GM12891 (cell line): Measurements from ENCODE around the gene RRM2.

Source experiments
- POLR2AphosphoS5 ChIP-seq: IDR thresholded peaks from 2 replicates; pipeline ENCODE4 v1.6.1; 2011; ENCODE audit warnings: low read depth, low read length, control low read depth
- POU2F2 ChIP-seq: IDR thresholded peaks from 2 replicates; pipeline ENCODE4 v1.6.1; 2011; ENCODE audit warnings: low read depth, mild to moderate bottlenecking, control low read depth, low read length, moderate library complexity
- TAF1 ChIP-seq: IDR thresholded peaks from 2 replicates; pipeline ENCODE4 v1.6.1; 2011; ENCODE audit warnings: low read depth, low read length, control low read depth

DNA sequence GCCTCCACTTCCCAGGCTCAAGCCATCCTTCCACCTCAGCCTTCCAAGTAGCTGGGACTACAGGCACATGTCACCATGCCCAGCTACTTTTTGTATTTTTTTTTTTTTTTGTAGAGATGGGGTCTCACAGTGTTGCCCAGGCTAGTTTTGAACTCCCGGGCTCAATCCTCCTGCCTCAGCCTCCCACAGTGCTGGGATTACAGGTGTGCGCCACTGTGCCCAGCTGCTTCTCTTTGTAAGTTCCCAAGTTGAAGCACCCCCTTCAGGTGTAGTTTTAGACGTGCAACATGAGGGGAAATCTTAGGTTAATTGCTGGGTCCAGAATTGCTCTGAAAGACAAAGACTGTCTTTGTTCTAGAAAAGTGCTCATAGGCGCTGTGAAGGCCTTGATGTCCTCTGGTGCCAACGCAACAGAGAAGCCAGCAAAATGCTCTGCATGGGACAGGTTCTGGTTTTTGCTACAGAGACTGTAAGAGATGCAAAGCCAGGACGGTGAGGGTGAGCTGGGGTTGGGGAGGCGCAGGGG is 46.6 kb downstream of the RRM2 start:
- no peak for TF ChIP-seq POU2F2
- TF ChIP-seq TAF1: no peak
- no peak for TF ChIP-seq POLR2AphosphoS5
